HEK293 (cell line): ENCODE data around the gene ELMO1.

Source experiments
- CTCF ChIA-PET: fragments of 350-600 bp; formaldehyde crosslinking; extraction: SDS; loops from one replicate; lab custom pipeline; 2021; ENCODE audit warnings: antibody characterized with exemption; lab: Yijun Ruan, JAX
- POLR2A ChIA-PET: fragments of 300-600 bp; formaldehyde crosslinking; extraction: SDS; loops from one replicate; lab custom pipeline; 2020; ENCODE audit warnings: antibody characterized with exemption, inconsistent platforms; lab: Yijun Ruan, JAX
- H3K27ac ChIP-seq: fragments of 200-500 bp; sonication (Bioruptor generic); 2 replicates; pipeline ENCODE4 v1.5.1; 2014; ENCODE audit warnings: low read depth, low read length, control low read depth, inconsistent platforms; ENCODE audit errors: extremely low read depth
- H3K36me3 ChIP-seq, 2 experiments: fragments of 200-500 bp in 1 of 2; sonication (Bioruptor generic) in 1 of 2; 1 replicate in 1 of 2; 2 replicates in 1 of 2; pipeline ENCODE4 v1.5.1; 2014 to 2017; ENCODE audit warnings: inconsistent platforms in 2 of 2, low read length in 2 of 2; ENCODE audit not compliant: control insufficient read depth in 2 of 2, insufficient read depth in 1 of 2
- H3K4me1 ChIP-seq: fragments of 200-500 bp; sonication (Bioruptor generic); 2 replicates; pipeline ENCODE4 v1.5.1; 2014; ENCODE audit warnings: mild to moderate bottlenecking, low read length, inconsistent platforms; ENCODE audit not compliant: control insufficient read depth, insufficient read depth
- H3K4me3 ChIP-seq: 2 replicates; pipeline ENCODE4 v1.5.1; 2011; ENCODE audit warnings: low read depth, mild to moderate bottlenecking, control low read depth, low read length, moderate library complexity
- H3K9me3 ChIP-seq: fragments of 200-500 bp; sonication (Bioruptor generic); 2 replicates; pipeline ENCODE4 v1.5.1; 2014; ENCODE audit warnings: low read depth, low read length, inconsistent platforms; ENCODE audit not compliant: control insufficient read depth, insufficient read depth
- IKZF3 ChIP-seq: fragments of 450-650 bp; IDR thresholded peaks from 2 replicates; pipeline ENCODE4 v1.5.0; 2018; ENCODE audit warnings: missing biosample characterization, mild to moderate bottlenecking, missing genetic modification characterization, moderate library complexity
- ZBTB20 ChIP-seq: fragments of 450-650 bp; formaldehyde crosslinking; IDR thresholded peaks from 2 replicates; pipeline ENCODE4 v1.5.1; 2016; ENCODE audit warnings: missing biosample characterization, missing genetic modification characterization
- ZNF169 ChIP-seq: fragments of 450-650 bp; formaldehyde crosslinking; IDR thresholded peaks from 2 replicates; pipeline ENCODE4 v1.5.1; 2016; ENCODE audit warnings: missing biosample characterization, missing genetic modification characterization
- ZNF202 ChIP-seq: fragments of 450-650 bp; formaldehyde crosslinking; IDR thresholded peaks from 2 replicates; pipeline ENCODE4 v1.5.1; 2016; ENCODE audit warnings: missing biosample characterization, missing genetic modification characterization, borderline replicate concordance
- ZNF292 ChIP-seq: fragments of 450-650 bp; formaldehyde crosslinking; IDR thresholded peaks from 2 replicates; pipeline ENCODE4 v1.5.1; 2016; ENCODE audit warnings: low read depth, missing biosample characterization, missing genetic modification characterization, borderline replicate concordance
- ZNF561 ChIP-seq: fragments of 450-650 bp; IDR thresholded peaks from 2 replicates; pipeline ENCODE4 v1.5.1; 2018; ENCODE audit warnings: missing biosample characterization, missing genetic modification characterization, borderline replicate concordance
- ZNF654 ChIP-seq: fragments of 450-650 bp; formaldehyde crosslinking; IDR thresholded peaks from 2 replicates; pipeline ENCODE4 v1.5.1; 2016; ENCODE audit warnings: low read depth, missing biosample characterization, missing genetic modification characterization
- ZNF837 ChIP-seq: fragments of 450-650 bp; formaldehyde crosslinking; IDR thresholded peaks from 2 replicates; pipeline ENCODE4 v1.5.1; 2016; ENCODE audit warnings: missing biosample characterization, missing genetic modification characterization
- TF ChIP-seq, protein P1 (sequence below): fragments of 450-650 bp; formaldehyde crosslinking; IDR thresholded peaks from 2 replicates; pipeline ENCODE4 v1.5.1; 2016; ENCODE audit warnings: missing biosample characterization, missing genetic modification characterization, low read depth
- TF ChIP-seq, protein P2 (sequence below): fragments of 450-650 bp; formaldehyde crosslinking; IDR thresholded peaks from 2 replicates; pipeline ENCODE4 v1.5.1; 2016; ENCODE audit warnings: missing biosample characterization, missing genetic modification characterization
- TF ChIP-seq, protein P3 (sequence below): fragments of 450-650 bp; formaldehyde crosslinking; IDR thresholded peaks from 2 replicates; pipeline ENCODE4 v1.5.1; 2017; ENCODE audit warnings: missing biosample characterization, missing genetic modification characterization
- TF ChIP-seq, protein P4 (sequence below): fragments of 450-650 bp; formaldehyde crosslinking; IDR thresholded peaks from 2 replicates; pipeline ENCODE4 v1.5.1; 2016; ENCODE audit warnings: missing biosample characterization, missing genetic modification characterization, borderline replicate concordance

The ELMO1 gene

DNA sequence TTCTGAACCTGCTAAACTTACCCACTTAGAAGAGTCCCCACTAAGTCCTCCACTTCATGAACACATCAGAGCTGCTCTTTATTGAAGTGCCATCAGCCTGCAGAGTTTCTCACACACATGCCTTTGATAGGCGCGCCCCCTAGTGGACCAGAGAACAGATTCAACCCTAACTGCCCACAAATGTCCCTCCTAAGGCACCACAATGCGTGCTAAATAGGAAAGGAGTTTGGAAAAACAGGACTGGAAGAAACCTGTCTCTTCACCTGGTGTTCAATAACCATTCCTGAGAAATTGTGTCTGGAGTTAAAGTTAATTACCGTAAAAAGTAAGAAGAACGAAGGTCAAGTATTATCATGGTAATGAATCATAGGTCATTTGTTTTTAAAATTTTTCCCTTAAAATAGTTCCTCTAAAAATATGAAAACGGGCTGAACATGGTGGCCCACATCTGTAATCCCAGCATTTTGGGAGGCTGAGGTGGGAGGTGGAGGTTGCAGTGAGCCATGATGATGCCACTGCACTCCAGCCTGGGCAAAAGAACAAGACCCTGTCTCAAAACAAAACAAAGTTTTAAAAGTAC is 249.7 kb downstream of the ELMO1 start:
- TF ChIP-seq ZBTB20 (tag by site-specific recombination) (no peak), ZNF654 (tag by site-specific recombination) (peak; percentile 84)
- TF ChIP-seq, protein P1, sequence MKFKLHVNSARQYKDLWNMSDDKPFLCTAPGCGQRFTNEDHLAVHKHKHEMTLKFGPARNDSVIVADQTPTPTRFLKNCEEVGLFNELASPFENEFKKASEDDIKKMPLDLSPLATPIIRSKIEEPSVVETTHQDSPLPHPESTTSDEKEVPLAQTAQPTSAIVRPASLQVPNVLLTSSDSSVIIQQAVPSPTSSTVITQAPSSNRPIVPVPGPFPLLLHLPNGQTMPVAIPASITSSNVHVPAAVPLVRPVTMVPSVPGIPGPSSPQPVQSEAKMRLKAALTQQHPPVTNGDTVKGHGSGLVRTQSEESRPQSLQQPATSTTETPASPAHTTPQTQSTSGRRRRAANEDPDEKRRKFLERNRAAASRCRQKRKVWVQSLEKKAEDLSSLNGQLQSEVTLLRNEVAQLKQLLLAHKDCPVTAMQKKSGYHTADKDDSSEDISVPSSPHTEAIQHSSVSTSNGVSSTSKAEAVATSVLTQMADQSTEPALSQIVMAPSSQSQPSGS, result no peak
- TF ChIP-seq, protein P2, sequence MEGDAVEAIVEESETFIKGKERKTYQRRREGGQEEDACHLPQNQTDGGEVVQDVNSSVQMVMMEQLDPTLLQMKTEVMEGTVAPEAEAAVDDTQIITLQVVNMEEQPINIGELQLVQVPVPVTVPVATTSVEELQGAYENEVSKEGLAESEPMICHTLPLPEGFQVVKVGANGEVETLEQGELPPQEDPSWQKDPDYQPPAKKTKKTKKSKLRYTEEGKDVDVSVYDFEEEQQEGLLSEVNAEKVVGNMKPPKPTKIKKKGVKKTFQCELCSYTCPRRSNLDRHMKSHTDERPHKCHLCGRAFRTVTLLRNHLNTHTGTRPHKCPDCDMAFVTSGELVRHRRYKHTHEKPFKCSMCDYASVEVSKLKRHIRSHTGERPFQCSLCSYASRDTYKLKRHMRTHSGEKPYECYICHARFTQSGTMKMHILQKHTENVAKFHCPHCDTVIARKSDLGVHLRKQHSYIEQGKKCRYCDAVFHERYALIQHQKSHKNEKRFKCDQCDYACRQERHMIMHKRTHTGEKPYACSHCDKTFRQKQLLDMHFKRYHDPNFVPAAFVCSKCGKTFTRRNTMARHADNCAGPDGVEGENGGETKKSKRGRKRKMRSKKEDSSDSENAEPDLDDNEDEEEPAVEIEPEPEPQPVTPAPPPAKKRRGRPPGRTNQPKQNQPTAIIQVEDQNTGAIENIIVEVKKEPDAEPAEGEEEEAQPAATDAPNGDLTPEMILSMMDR, result 0 out of 2 replicates have a peak, but pooled peaks have one; percentile 33
- TF ChIP-seq, all 188 proteins: peak for 2
- CTCF ChIA-PET, result interaction anchor here (0.6 to 7.9 kb wide), 38 partner anchors 9 to 967 kb away, joined by 3 to 98 read pairs (median 4); no protein-coding TSS in a partner anchor
- Histone ChIP-seq H3K36me3 (no peaks in the 10 kb centered on the region), H3K9me3 (no peaks in the 10 kb centered on the region), H3K4me3 (no peak overlapping the region), H3K4me1 (no peaks in the 10 kb centered on the region), H3K27ac (no peak overlapping the region)
- POLR2A ChIA-PET, result interaction anchor here (0.9 kb wide), 1 partner anchor 24 kb away, joined by 3 read pairs; no protein-coding TSS in a partner anchor

DNA sequence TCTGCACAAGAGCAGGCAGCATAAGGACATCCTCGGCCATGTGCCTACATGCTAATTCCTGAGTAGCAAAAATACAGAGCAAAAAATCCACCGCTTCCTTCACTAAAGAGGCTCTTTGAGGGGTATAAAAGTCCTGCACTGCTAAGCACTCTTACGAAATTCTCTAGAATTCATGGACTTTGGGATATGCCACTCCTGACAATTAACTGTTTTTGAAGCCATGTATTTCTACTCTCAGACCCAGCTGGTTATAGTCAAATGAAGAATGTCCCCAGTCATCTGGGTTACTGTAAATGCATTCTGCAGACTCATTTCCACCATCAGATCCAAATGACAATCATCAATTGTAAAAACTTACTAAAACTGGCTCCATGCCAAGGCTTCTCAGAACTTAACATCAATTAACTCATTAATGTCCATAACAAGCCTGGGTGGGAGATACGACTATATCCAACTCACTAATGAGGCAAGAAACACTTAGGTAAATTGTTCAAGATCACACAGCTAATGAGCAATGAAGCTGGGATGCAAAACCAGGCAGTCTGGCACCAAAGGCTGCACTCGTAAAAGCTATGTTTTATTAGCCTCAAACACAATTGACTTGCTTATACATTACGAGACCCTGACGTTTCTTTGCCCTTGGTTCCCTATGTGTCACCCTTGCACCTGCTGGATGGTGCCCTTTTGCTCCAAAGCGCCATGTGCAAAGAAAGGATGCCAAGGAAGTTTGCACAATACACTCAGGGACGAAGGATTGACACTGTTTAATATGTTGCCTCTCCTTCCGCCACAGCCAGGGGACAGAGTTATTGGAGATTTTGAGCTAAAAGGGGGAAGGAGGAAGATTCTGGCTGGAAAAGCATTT is 250.4 kb downstream of the ELMO1 start:
- Histone ChIP-seq H3K4me3 (no peak overlapping the region), H3K4me1 (no peaks in the 10 kb centered on the region), H3K9me3 (no peaks in the 10 kb centered on the region), H3K36me3 (no peaks in the 10 kb centered on the region)
- POLR2A ChIA-PET, result interaction anchor here (0.9 kb wide), 1 partner anchor 23 kb away, joined by 3 read pairs; no protein-coding TSS in a partner anchor
- CTCF ChIA-PET, result interaction anchor here (0.5 to 7.9 kb wide), 41 partner anchors 9 to 966 kb away, joined by 3 to 98 read pairs (median 4); no protein-coding TSS in a partner anchor
- no peak for TF ChIP-seq ZNF202 (tag by site-specific recombination)
- TF ChIP-seq, protein P3, sequence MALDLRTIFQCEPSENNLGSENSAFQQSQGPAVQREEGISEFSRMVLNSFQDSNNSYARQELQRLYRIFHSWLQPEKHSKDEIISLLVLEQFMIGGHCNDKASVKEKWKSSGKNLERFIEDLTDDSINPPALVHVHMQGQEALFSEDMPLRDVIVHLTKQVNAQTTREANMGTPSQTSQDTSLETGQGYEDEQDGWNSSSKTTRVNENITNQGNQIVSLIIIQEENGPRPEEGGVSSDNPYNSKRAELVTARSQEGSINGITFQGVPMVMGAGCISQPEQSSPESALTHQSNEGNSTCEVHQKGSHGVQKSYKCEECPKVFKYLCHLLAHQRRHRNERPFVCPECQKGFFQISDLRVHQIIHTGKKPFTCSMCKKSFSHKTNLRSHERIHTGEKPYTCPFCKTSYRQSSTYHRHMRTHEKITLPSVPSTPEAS (tag by site-specific recombination), result no peak
- no peak for TF ChIP-seq ZNF561
- TF ChIP-seq IKZF3 (tag by site-specific recombination), result no peak
- no peak for TF ChIP-seq ZNF292 (tag by site-specific recombination)
- TF ChIP-seq ZNF169 (tag by site-specific recombination), result no peak
- TF ChIP-seq, protein P4, sequence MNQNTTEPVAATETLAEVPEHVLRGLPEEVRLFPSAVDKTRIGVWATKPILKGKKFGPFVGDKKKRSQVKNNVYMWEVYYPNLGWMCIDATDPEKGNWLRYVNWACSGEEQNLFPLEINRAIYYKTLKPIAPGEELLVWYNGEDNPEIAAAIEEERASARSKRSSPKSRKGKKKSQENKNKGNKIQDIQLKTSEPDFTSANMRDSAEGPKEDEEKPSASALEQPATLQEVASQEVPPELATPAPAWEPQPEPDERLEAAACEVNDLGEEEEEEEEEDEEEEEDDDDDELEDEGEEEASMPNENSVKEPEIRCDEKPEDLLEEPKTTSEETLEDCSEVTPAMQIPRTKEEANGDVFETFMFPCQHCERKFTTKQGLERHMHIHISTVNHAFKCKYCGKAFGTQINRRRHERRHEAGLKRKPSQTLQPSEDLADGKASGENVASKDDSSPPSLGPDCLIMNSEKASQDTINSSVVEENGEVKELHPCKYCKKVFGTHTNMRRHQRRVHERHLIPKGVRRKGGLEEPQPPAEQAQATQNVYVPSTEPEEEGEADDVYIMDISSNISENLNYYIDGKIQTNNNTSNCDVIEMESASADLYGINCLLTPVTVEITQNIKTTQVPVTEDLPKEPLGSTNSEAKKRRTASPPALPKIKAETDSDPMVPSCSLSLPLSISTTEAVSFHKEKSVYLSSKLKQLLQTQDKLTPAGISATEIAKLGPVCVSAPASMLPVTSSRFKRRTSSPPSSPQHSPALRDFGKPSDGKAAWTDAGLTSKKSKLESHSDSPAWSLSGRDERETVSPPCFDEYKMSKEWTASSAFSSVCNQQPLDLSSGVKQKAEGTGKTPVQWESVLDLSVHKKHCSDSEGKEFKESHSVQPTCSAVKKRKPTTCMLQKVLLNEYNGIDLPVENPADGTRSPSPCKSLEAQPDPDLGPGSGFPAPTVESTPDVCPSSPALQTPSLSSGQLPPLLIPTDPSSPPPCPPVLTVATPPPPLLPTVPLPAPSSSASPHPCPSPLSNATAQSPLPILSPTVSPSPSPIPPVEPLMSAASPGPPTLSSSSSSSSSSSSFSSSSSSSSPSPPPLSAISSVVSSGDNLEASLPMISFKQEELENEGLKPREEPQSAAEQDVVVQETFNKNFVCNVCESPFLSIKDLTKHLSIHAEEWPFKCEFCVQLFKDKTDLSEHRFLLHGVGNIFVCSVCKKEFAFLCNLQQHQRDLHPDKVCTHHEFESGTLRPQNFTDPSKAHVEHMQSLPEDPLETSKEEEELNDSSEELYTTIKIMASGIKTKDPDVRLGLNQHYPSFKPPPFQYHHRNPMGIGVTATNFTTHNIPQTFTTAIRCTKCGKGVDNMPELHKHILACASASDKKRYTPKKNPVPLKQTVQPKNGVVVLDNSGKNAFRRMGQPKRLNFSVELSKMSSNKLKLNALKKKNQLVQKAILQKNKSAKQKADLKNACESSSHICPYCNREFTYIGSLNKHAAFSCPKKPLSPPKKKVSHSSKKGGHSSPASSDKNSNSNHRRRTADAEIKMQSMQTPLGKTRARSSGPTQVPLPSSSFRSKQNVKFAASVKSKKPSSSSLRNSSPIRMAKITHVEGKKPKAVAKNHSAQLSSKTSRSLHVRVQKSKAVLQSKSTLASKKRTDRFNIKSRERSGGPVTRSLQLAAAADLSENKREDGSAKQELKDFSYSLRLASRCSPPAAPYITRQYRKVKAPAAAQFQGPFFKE (tag by site-specific recombination), result no peak
- TF ChIP-seq ZNF837 (tag by site-specific recombination), result no peak
- TF ChIP-seq, all 188 proteins: peak for 0
- H3K27ac ChIP-seq, result no peak overlapping the region
